ENCODE data around the gene FANCB. TPM values are rescaled to one million over a fixed set of nuclear protein-coding genes. Genes with fewer than 3 reads are reported as not detected.

The FANCB gene
- total and polyA plus RNA-seq, 2 donors (not counting 3 experiments of a cell fraction or from before 2014, with no cell fraction given) = 1.3 to 6.6 TPM

GRCh38 chrX:14886252-14886651 is 13.4 kb upstream of the FANCB start:
- no peaks in the 10 kb centered on the region for H3K79me2 ChIP-seq (ENCODE audit: control insufficient read depth, insufficient read depth, low read length)
- DNase-seq (ENCODE audit: low read depth, low spot score) (no peak), FAIRE-seq (no peak)
- no peak overlapping the region for H3K4me2 ChIP-seq (ENCODE audit: insufficient read depth, low read length)
- H3K9ac ChIP-seq (replicated peaks; ENCODE audit: extremely low read depth, insufficient read depth, low read length) = no peak overlapping the region
- no peak overlapping the region for H3K4me3 ChIP-seq (replicated peaks in 1 of 3; ENCODE audit: insufficient read depth in 1 of 3, low read depth in 1 of 3, low read length in 3 of 3)
- H3K4me1 ChIP-seq (ENCODE audit: control insufficient read depth, extremely low read depth, insufficient read depth, low read length) = peaks cover 14% of the 10 kb centered on the region
- H3K36me3 ChIP-seq (ENCODE audit: control insufficient read depth in 2 of 2, extremely low read depth in 1 of 2, insufficient read depth in 2 of 2, low read length in 2 of 2) = no peaks in the 10 kb centered on the region
- no peak overlapping the region for H2AFZ ChIP-seq (ENCODE audit: low read depth, low read length)
- ChIA-PET CTCF (no interaction called here), POLR2A (no interaction called here)
- H4K20me1 ChIP-seq (replicated peaks; ENCODE audit: control insufficient read depth, extremely low read depth, insufficient read depth, low read length) = no peaks in the 10 kb centered on the region
- no peaks in the 10 kb centered on the region for H3K9me3 ChIP-seq (replicated peaks; ENCODE audit: control insufficient read depth, insufficient read depth, low read length)
- H3K27ac ChIP-seq (ENCODE audit: insufficient read depth, low read depth, low read length) = no peak overlapping the region
- dilution Hi-C loops (cut with MboI; ENCODE audit: extremely low pct_ligation_motif_present, low sequenced_read_pairs) = no loop called here
- H3K9me1 ChIP-seq (replicated peaks; ENCODE audit: control insufficient read depth, extremely low read depth, insufficient read depth, low read length) = no peaks in the 10 kb centered on the region
- no TSS peak for BruUV-seq (replicated peaks)
- H3K27me3 ChIP-seq (ENCODE audit: control insufficient read depth in 2 of 2, insufficient read depth in 2 of 2, low read length in 2 of 2) = no peaks in the 10 kb centered on the region
- no peak for TF ChIP-seq GATA2 (IDR thresholded peaks at IDR 0.05; ENCODE audit: insufficient read depth, insufficient read length, low read depth, low read length)
- no peak for TF ChIP-seq CTCF (IDR thresholded peaks at IDR 0.05; ENCODE audit: extremely low read depth in 1 of 2, insufficient read depth in 1 of 2, low read depth in 1 of 2, low read length in 2 of 2)
- TF ChIP-seq MYC (IDR thresholded peaks at IDR 0.05; ENCODE audit: low read depth, low read length) = no peak
- no peak for TF ChIP-seq EZH2 (IDR thresholded peaks at IDR 0.05; ENCODE audit: borderline replicate concordance, low read depth, low read length, severe bottlenecking)
- no peak for TF ChIP-seq MAX (IDR thresholded peaks at IDR 0.05; ENCODE audit: insufficient read depth, insufficient read length)
- TF ChIP-seq POLR2A (IDR thresholded peaks at IDR 0.05; ENCODE audit: low read depth, low read length) = no peak
- TF ChIP-seq JUN (IDR thresholded peaks at IDR 0.05; ENCODE audit: borderline replicate concordance, insufficient read depth, insufficient read length, low read depth) = no peak
- no peak for TF ChIP-seq FOS (IDR thresholded peaks at IDR 0.05; ENCODE audit: borderline replicate concordance, insufficient read depth, low read length)
- no peak for TF ChIP-seq POLR2AphosphoS5 (IDR thresholded peaks at IDR 0.05; ENCODE audit: insufficient read depth, low read depth, low read length)
- intact Hi-C loops (cut with micrococcal nuclease) = no loop called here
